ENCODE data around the gene ANXA4. TPM values are rescaled to one million over a fixed set of nuclear protein-coding genes. Genes with fewer than 3 reads are reported as not detected.

The ANXA4 gene
- total RNA-seq, 1 experiment from 2014 or later = 9.5 TPM

DNA sequence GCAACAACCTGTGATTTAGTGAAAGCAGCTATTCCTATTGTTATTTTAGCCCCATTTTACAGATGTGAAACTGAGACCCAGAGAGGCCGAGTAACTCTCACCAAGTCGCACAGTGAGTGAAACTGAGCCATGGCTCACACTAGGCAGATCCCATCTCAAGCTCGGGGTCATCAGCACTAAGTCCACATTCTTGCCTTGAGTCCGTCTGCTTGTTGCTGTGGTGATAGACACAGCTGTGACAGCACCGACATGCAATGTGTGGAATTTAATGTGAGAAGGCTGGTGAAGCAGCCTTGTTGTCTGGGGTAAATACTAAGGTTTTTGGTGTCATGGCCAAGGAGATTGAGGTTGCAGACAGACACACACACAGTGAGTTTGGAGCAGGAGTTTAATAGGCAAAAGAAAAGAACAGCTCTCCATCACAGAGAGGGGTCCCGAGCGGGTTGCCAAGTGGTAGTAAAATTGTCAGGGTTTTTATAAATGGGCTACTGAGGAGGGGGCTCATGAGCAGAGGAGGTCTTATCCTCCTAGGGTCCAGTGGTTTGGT is 47.3 kb downstream of the ANXA4 start (continued):
- TF ChIP-seq, protein P1, sequence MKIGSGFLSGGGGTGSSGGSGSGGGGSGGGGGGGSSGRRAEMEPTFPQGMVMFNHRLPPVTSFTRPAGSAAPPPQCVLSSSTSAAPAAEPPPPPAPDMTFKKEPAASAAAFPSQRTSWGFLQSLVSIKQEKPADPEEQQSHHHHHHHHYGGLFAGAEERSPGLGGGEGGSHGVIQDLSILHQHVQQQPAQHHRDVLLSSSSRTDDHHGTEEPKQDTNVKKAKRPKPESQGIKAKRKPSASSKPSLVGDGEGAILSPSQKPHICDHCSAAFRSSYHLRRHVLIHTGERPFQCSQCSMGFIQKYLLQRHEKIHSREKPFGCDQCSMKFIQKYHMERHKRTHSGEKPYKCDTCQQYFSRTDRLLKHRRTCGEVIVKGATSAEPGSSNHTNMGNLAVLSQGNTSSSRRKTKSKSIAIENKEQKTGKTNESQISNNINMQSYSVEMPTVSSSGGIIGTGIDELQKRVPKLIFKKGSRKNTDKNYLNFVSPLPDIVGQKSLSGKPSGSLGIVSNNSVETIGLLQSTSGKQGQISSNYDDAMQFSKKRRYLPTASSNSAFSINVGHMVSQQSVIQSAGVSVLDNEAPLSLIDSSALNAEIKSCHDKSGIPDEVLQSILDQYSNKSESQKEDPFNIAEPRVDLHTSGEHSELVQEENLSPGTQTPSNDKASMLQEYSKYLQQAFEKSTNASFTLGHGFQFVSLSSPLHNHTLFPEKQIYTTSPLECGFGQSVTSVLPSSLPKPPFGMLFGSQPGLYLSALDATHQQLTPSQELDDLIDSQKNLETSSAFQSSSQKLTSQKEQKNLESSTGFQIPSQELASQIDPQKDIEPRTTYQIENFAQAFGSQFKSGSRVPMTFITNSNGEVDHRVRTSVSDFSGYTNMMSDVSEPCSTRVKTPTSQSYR (CRISPR knock-in tag; IDR thresholded peaks at IDR 0.05) = no peak
- TF ChIP-seq ZNF121 (CRISPR knock-in tag; IDR thresholded peaks at IDR 0.05) (no peak), ZNF416 (CRISPR knock-in tag; IDR thresholded peaks at IDR 0.05) (no peak), TCF7 (CRISPR knock-in tag; IDR thresholded peaks at IDR 0.05; ENCODE audit: low read depth) (no peak), SOX15 (CRISPR knock-in tag; IDR thresholded peaks at IDR 0.05) (no peak), SMAD4 (CRISPR knock-in tag; IDR thresholded peaks at IDR 0.05) (no peak), ZNF317 (CRISPR knock-in tag; IDR thresholded peaks at IDR 0.05; ENCODE audit: borderline replicate concordance, low read depth) (no peak)
- TF ChIP-seq, protein P2, sequence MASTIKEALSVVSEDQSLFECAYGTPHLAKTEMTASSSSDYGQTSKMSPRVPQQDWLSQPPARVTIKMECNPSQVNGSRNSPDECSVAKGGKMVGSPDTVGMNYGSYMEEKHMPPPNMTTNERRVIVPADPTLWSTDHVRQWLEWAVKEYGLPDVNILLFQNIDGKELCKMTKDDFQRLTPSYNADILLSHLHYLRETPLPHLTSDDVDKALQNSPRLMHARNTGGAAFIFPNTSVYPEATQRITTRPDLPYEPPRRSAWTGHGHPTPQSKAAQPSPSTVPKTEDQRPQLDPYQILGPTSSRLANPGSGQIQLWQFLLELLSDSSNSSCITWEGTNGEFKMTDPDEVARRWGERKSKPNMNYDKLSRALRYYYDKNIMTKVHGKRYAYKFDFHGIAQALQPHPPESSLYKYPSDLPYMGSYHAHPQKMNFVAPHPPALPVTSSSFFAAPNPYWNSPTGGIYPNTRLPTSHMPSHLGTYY (CRISPR knock-in tag; IDR thresholded peaks at IDR 0.05) = no peak

DNA sequence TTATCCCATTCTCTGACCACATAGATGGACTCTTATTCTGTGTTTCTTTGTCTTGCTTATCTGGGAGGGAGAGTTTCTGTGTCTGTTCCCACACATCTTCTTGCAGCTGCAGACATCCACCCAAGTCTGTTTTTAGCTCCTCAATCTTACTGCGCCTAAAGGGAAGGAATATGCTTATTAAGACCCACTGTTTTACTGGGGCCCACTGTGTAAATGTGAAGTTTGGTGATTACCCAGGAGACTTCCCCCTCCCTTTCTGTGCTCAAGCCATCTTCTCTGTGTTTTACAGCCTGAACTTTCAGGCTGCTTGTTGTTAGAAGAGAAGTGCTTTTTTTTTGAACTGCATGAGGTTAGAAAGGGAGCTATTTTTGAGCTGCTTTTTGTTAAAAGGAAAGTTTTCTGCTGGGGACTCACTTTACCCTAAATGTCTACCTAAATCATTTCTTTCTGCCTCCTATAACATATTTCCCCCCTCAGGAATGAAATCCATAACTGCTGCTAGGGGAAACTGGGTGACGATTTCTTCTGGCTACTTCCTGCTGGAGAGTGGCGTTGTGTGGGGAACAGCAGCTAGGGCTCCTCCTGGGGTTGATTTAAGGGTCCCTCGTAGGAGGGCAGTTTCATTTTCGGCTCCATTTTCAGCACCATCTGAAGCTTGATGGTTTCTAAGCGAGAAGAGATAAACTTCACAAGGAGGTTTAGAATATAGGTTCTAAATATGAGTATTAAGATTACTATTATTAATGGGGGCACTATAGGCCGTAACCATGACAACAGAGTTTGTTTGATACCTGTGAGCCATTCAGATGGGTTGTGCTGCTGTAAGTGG is 48.1 kb downstream of the ANXA4 start:
- peak; percentile 72 for ATAC-seq
- ChIA-PET POLR2A (no interaction called here), CTCF (interaction anchor here (1.0 to 3.8 kb wide), 8 partner anchors 9 to 73 kb away, joined by 3 to 36 read pairs (median 4); partner anchors contain the start of gene ANXA4)
- H3K27ac Mint-ChIP-seq = peak overlapping the region; percentile 60
- no peaks in the 10 kb centered on the region for H3K9me3 Mint-ChIP-seq
- no peaks in the 10 kb centered on the region for H3K27me3 Mint-ChIP-seq (ENCODE audit: low read depth)
- no peak for DNase-seq (ENCODE audit: low spot score)
- no peaks in the 10 kb centered on the region for H3K36me3 Mint-ChIP-seq
- no peak overlapping the region for H3K4me3 Mint-ChIP-seq
- peaks cover 18% of the 10 kb centered on the region for H3K4me1 Mint-ChIP-seq
- TF ChIP-seq, protein P3, sequence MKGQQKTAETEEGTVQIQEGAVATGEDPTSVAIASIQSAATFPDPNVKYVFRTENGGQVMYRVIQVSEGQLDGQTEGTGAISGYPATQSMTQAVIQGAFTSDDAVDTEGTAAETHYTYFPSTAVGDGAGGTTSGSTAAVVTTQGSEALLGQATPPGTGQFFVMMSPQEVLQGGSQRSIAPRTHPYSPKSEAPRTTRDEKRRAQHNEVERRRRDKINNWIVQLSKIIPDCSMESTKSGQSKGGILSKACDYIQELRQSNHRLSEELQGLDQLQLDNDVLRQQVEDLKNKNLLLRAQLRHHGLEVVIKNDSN (CRISPR knock-in tag; IDR thresholded peaks at IDR 0.05) = no peak
- TF ChIP-seq, protein P4, sequence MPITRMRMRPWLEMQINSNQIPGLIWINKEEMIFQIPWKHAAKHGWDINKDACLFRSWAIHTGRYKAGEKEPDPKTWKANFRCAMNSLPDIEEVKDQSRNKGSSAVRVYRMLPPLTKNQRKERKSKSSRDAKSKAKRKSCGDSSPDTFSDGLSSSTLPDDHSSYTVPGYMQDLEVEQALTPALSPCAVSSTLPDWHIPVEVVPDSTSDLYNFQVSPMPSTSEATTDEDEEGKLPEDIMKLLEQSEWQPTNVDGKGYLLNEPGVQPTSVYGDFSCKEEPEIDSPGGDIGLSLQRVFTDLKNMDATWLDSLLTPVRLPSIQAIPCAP (CRISPR knock-in tag; IDR thresholded peaks at IDR 0.05) = no peak
- TF ChIP-seq ZNF396 (CRISPR knock-in tag; IDR thresholded peaks at IDR 0.05; ENCODE audit: borderline replicate concordance) (no peak), ZBTB21 (CRISPR knock-in tag; IDR thresholded peaks at IDR 0.05; ENCODE audit: borderline replicate concordance) (no peak), SP1 (CRISPR knock-in tag; conservative IDR thresholded peaks at IDR 0.05) (no peak), ZNF138 (CRISPR knock-in tag; conservative IDR thresholded peaks at IDR 0.05) (no peak), TEAD4 (CRISPR knock-in tag; IDR thresholded peaks at IDR 0.05) (no peak), ZNF317 (CRISPR knock-in tag; IDR thresholded peaks at IDR 0.05; ENCODE audit: borderline replicate concordance, low read depth) (no peak), ZNF416 (CRISPR knock-in tag; IDR thresholded peaks at IDR 0.05) (no peak), TEAD1 (CRISPR knock-in tag; IDR thresholded peaks at IDR 0.05) (no peak), ELF4 (CRISPR knock-in tag; IDR thresholded peaks at IDR 0.05; ENCODE audit: low read depth) (no peak), MXD4 (CRISPR knock-in tag; IDR thresholded peaks at IDR 0.05; ENCODE audit: borderline replicate concordance) (no peak)
- TF ChIP-seq, protein P5, sequence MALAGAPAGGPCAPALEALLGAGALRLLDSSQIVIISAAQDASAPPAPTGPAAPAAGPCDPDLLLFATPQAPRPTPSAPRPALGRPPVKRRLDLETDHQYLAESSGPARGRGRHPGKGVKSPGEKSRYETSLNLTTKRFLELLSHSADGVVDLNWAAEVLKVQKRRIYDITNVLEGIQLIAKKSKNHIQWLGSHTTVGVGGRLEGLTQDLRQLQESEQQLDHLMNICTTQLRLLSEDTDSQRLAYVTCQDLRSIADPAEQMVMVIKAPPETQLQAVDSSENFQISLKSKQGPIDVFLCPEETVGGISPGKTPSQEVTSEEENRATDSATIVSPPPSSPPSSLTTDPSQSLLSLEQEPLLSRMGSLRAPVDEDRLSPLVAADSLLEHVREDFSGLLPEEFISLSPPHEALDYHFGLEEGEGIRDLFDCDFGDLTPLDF (CRISPR knock-in tag; IDR thresholded peaks at IDR 0.05) = no peak
- TF ChIP-seq, protein P6, sequence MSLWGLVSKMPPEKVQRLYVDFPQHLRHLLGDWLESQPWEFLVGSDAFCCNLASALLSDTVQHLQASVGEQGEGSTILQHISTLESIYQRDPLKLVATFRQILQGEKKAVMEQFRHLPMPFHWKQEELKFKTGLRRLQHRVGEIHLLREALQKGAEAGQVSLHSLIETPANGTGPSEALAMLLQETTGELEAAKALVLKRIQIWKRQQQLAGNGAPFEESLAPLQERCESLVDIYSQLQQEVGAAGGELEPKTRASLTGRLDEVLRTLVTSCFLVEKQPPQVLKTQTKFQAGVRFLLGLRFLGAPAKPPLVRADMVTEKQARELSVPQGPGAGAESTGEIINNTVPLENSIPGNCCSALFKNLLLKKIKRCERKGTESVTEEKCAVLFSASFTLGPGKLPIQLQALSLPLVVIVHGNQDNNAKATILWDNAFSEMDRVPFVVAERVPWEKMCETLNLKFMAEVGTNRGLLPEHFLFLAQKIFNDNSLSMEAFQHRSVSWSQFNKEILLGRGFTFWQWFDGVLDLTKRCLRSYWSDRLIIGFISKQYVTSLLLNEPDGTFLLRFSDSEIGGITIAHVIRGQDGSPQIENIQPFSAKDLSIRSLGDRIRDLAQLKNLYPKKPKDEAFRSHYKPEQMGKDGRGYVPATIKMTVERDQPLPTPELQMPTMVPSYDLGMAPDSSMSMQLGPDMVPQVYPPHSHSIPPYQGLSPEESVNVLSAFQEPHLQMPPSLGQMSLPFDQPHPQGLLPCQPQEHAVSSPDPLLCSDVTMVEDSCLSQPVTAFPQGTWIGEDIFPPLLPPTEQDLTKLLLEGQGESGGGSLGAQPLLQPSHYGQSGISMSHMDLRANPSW (CRISPR knock-in tag; conservative IDR thresholded peaks at IDR 0.05; ENCODE audit: low read depth) = no peak
- TF ChIP-seq, protein P7, sequence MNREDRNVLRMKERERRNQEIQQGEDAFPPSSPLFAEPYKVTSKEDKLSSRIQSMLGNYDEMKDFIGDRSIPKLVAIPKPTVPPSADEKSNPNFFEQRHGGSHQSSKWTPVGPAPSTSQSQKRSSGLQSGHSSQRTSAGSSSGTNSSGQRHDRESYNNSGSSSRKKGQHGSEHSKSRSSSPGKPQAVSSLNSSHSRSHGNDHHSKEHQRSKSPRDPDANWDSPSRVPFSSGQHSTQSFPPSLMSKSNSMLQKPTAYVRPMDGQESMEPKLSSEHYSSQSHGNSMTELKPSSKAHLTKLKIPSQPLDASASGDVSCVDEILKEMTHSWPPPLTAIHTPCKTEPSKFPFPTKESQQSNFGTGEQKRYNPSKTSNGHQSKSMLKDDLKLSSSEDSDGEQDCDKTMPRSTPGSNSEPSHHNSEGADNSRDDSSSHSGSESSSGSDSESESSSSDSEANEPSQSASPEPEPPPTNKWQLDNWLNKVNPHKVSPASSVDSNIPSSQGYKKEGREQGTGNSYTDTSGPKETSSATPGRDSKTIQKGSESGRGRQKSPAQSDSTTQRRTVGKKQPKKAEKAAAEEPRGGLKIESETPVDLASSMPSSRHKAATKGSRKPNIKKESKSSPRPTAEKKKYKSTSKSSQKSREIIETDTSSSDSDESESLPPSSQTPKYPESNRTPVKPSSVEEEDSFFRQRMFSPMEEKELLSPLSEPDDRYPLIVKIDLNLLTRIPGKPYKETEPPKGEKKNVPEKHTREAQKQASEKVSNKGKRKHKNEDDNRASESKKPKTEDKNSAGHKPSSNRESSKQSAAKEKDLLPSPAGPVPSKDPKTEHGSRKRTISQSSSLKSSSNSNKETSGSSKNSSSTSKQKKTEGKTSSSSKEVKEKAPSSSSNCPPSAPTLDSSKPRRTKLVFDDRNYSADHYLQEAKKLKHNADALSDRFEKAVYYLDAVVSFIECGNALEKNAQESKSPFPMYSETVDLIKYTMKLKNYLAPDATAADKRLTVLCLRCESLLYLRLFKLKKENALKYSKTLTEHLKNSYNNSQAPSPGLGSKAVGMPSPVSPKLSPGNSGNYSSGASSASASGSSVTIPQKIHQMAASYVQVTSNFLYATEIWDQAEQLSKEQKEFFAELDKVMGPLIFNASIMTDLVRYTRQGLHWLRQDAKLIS (CRISPR knock-in tag; IDR thresholded peaks at IDR 0.05; ENCODE audit: borderline replicate concordance) = no peak
